OCI-LY1 (cell line): ENCODE results near the gene CACNA1C.

Experiments
- H2AFZ ChIP-seq: fragments of 200-600 bp; sonication (generic), shearing (Covaris generic); 2 replicates; pipeline ENCODE4 v1.6.0; 2014; ENCODE audit warnings: antibody characterized with exemption, mild to moderate bottlenecking, low read length
- H3F3A ChIP-seq: fragments of 200-600 bp; sonication (generic), shearing (Covaris generic); 2 replicates; pipeline ENCODE4 v1.6.0; 2014; ENCODE audit warnings: mild to moderate bottlenecking, antibody characterized with exemption, low read length, moderate library complexity; ENCODE audit not compliant: insufficient read depth
- H3K27ac ChIP-seq: fragments of 200-600 bp; sonication (generic); 2 replicates; pipeline ENCODE4 v1.5.1; 2014; ENCODE audit warnings: low read length, mixed run types, mild to moderate bottlenecking, low read depth; ENCODE audit not compliant: poor library complexity, severe bottlenecking
- H3K27me3 ChIP-seq: fragments of 200-600 bp; sonication (generic); 2 replicates; pipeline ENCODE4 v1.6.0; 2014; ENCODE audit warnings: antibody characterized with exemption, mild to moderate bottlenecking, low read length, moderate library complexity; ENCODE audit not compliant: insufficient read depth
- H3K36me3 ChIP-seq: fragments of 200-600 bp; sonication (generic); 2 replicates; pipeline ENCODE4 v1.6.1; 2014; ENCODE audit warnings: mild to moderate bottlenecking, antibody characterized with exemption, low read length, moderate library complexity, mixed read lengths; ENCODE audit not compliant: insufficient read depth
- H3K4me1 ChIP-seq: fragments of 200-600 bp; sonication (generic); 2 replicates; pipeline ENCODE4 v1.5.1; 2014; ENCODE audit warnings: mild to moderate bottlenecking, low read length, moderate library complexity; ENCODE audit not compliant: insufficient read depth, severe bottlenecking
- H3K4me2 ChIP-seq: fragments of 200-600 bp; sonication (generic), shearing (Covaris generic); 2 replicates; pipeline ENCODE4 v1.6.1; 2014; ENCODE audit warnings: low read length
- H3K4me3 ChIP-seq: fragments of 200-600 bp; sonication (generic); 2 replicates; pipeline ENCODE4 v1.5.1; 2014; ENCODE audit warnings: low read length, low read depth, mild to moderate bottlenecking, mixed read lengths; ENCODE audit not compliant: poor library complexity, severe bottlenecking
- H3K79me2 ChIP-seq: fragments of 200-600 bp; shearing (Covaris generic); 2 replicates; pipeline ENCODE4 v1.6.1; 2016; ENCODE audit warnings: mixed run types, low read length, mixed read lengths; ENCODE audit not compliant: insufficient read depth
- H3K9ac ChIP-seq: fragments of 200-600 bp; sonication (generic), shearing (Covaris generic); 2 replicates; pipeline ENCODE4 v1.6.1; 2014; ENCODE audit warnings: mild to moderate bottlenecking, low read length, mixed read lengths
- H3K9me2 ChIP-seq: fragments of 200-600 bp; sonication (generic), shearing (Covaris generic); 2 replicates; pipeline ENCODE4 v1.6.1; 2014; ENCODE audit warnings: low read depth, mild to moderate bottlenecking, low read length, mixed read lengths
- H3K9me3 ChIP-seq: fragments of 200-600 bp; shearing (Covaris generic); 2 replicates; pipeline ENCODE4 v1.6.1; 2014; ENCODE audit warnings: low read length, mixed read lengths
- H4K20me1 ChIP-seq: fragments of 200-600 bp; sonication (generic), shearing (Covaris generic); 2 replicates; pipeline ENCODE4 v1.6.0; 2016; ENCODE audit warnings: mild to moderate bottlenecking, low read length; ENCODE audit not compliant: insufficient read depth
- EZH2 ChIP-seq: fragments of 200-600 bp; sonication (generic), shearing (Covaris generic); IDR thresholded peaks from 2 replicates; pipeline ENCODE4 v1.8.0; 2017; ENCODE audit warnings: borderline replicate concordance, mixed run types, mild to moderate bottlenecking, antibody characterized with exemption, low read length, moderate library complexity, mixed read lengths
- TF ChIP-seq, protein P1 (sequence below): fragments of 200-600 bp; sonication (generic), shearing (Covaris generic); IDR thresholded peaks from 2 replicates; pipeline ENCODE4 v1.5.1; 2017; ENCODE audit warnings: mild to moderate bottlenecking, antibody characterized with exemption, low read length, moderate library complexity, mixed read lengths

Gene CACNA1C

DNA sequence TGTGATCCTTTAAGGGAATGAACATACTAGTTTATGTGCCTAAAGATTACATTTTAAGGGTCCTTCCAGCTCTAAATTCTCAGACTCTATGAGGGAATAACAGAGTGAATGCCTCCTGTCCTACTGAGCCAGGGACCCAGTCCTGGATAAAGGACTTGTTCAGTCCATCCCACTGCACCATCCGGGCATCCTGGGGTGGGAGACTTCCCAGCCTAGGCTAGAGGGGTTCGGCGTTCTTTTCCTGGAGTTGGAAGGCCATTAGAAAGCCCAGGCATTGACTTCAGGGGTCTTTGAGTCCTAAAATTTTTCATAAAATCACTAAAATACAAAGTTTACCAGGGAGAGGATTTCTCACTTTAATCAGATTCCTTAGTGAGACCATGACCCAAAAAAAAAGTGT is 614.1 kb downstream of the CACNA1C start:
- Histone ChIP-seq H3K36me3 (no peaks in the 10 kb centered on the region), H3K4me1 (no peaks in the 10 kb centered on the region), H3K27me3 (peaks cover 2% of the 10 kb centered on the region; the same call in 1 of the 2 replicates), H3K9me3 (no peaks in the 10 kb centered on the region), H3K27ac (no peak overlapping the region), H2AFZ (no peak overlapping the region), H3K79me2 (no peaks in the 10 kb centered on the region), H4K20me1 (no peaks in the 10 kb centered on the region), H3K4me2 (no peak overlapping the region), H3F3A (no peaks in the 10 kb centered on the region), H3K9ac (no peak overlapping the region), H3K9me2 (no peaks in the 10 kb centered on the region), H3K4me3 (no peak overlapping the region)
- no peak for TF ChIP-seq EZH2
- TF ChIP-seq, protein P1, sequence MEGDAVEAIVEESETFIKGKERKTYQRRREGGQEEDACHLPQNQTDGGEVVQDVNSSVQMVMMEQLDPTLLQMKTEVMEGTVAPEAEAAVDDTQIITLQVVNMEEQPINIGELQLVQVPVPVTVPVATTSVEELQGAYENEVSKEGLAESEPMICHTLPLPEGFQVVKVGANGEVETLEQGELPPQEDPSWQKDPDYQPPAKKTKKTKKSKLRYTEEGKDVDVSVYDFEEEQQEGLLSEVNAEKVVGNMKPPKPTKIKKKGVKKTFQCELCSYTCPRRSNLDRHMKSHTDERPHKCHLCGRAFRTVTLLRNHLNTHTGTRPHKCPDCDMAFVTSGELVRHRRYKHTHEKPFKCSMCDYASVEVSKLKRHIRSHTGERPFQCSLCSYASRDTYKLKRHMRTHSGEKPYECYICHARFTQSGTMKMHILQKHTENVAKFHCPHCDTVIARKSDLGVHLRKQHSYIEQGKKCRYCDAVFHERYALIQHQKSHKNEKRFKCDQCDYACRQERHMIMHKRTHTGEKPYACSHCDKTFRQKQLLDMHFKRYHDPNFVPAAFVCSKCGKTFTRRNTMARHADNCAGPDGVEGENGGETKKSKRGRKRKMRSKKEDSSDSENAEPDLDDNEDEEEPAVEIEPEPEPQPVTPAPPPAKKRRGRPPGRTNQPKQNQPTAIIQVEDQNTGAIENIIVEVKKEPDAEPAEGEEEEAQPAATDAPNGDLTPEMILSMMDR, result no peak

GRCh38 chr12:2667716-2668440 is 615.1 kb downstream of the CACNA1C start:
- H3K9me3 ChIP-seq, result no peaks in the 10 kb centered on the region
- H3K36me3 ChIP-seq, result no peaks in the 10 kb centered on the region
- H3K79me2 ChIP-seq, result no peaks in the 10 kb centered on the region
- H4K20me1 ChIP-seq, result no peaks in the 10 kb centered on the region
- no peak overlapping the region for H3K4me3 ChIP-seq
- no peak overlapping the region for H3K4me2 ChIP-seq
- no peaks in the 10 kb centered on the region for H3K9me2 ChIP-seq
- H3K27me3 ChIP-seq, result peaks cover 4% of the 10 kb centered on the region; the same call in 1 of the 2 replicates
- H3K27ac ChIP-seq, result no peak overlapping the region
- no peaks in the 10 kb centered on the region for H3F3A ChIP-seq
- H2AFZ ChIP-seq, result no peak overlapping the region
- H3K4me1 ChIP-seq, result no peaks in the 10 kb centered on the region
- no peak for TF ChIP-seq EZH2
- TF ChIP-seq, protein P1, result no peak
- no peak overlapping the region for H3K9ac ChIP-seq

GRCh38 chr12:2668816-2669215 is 616.0 kb downstream of the CACNA1C start:
- no peaks in the 10 kb centered on the region for H3F3A ChIP-seq
- H2AFZ ChIP-seq, result no peak overlapping the region
- H3K79me2 ChIP-seq, result no peaks in the 10 kb centered on the region
- H3K4me2 ChIP-seq, result no peak overlapping the region
- H3K36me3 ChIP-seq, result no peaks in the 10 kb centered on the region
- TF ChIP-seq, protein P1, result no peak
- no peak for TF ChIP-seq EZH2
- no peaks in the 10 kb centered on the region for H3K9me3 ChIP-seq
- H3K27me3 ChIP-seq, result peaks cover 4% of the 10 kb centered on the region; the same call in 1 of the 2 replicates
- no peak overlapping the region for H3K4me3 ChIP-seq
- H3K4me1 ChIP-seq, result no peaks in the 10 kb centered on the region
- no peaks in the 10 kb centered on the region for H3K9me2 ChIP-seq
- H4K20me1 ChIP-seq, result no peaks in the 10 kb centered on the region
- H3K27ac ChIP-seq, result no peak overlapping the region
- H3K9ac ChIP-seq, result no peak overlapping the region
